ENCODE results near the gene ARF3.

- TF ChIP-seq CTCF (IDR thresholded peaks at IDR 0.05) (no peak), POLR2A (IDR thresholded peaks at IDR 0.05) (no peak)
These were observed 22.5 kb upstream of the ARF3 start for GRCh38 chr12:48979602-48980388.
